Vagina (tissue), 2 donors: ENCODE results near the gene PDGFC. TPM values are rescaled to one million over a fixed set of nuclear protein-coding genes. Genes with fewer than 3 reads are reported as not detected.

Source experiments
- DNase-seq, 2 donors: peaks; one replicate each; pipeline ENCODE4 v3.0.0-alpha.2; 2017; ENCODE audit errors: extremely low spot score in 2 of 2
- H3K27ac ChIP-seq: fragments of 200-600 bp; sonication (generic); one replicate; pipeline ENCODE4 v1.5.1; 2019
- H3K27me3 ChIP-seq: fragments of 200-600 bp; sonication (generic); one replicate; pipeline ENCODE4 v1.5.1; 2019
- H3K36me3 ChIP-seq, 2 donors: fragments of 200-600 bp; sonication (generic); one replicate each; pipeline ENCODE4 v1.5.1; 2017 to 2019
- H3K4me1 ChIP-seq: fragments of 200-600 bp; sonication (generic); one replicate; pipeline ENCODE4 v1.5.1; 2019
- H3K4me3 ChIP-seq, 2 donors: fragments of 200-600 bp; sonication (generic); 1 replicate in 1 of 2; 2 replicates in 1 of 2; pipeline ENCODE4 v1.5.1; 2016 to 2019
- H3K9me3 ChIP-seq: fragments of 200-600 bp; sonication (generic); one replicate; pipeline ENCODE4 v1.5.1; 2019
- POLR2A ChIP-seq, 2 donors: fragments of 450-650 bp; IDR thresholded peaks; one replicate each; pipeline ENCODE4 v1.6.1; 2017; ENCODE audit warnings: antibody characterized with exemption in 2 of 2, mild to moderate bottlenecking in 2 of 2, moderate library complexity in 2 of 2
- POLR2AphosphoS5 ChIP-seq, 2 donors: sonication (generic); formaldehyde crosslinking; IDR thresholded peaks; one replicate each; pipeline ENCODE4 v1.9.0; 2017; ENCODE audit warnings: antibody characterized with exemption in 2 of 2, mild to moderate bottlenecking in 2 of 2, low read depth in 1 of 2; ENCODE audit not compliant: insufficient read depth in 1 of 2
- intact Hi-C: fragments of 100-400 bp; cut with DNase I; formaldehyde crosslinking; loops from one replicate; pipeline ENCODE4 v1.15.1; 2023
- total RNA-seq: library from RNA; depleted of rRNA; stranded (reverse); fragments of >200 nt; gene quantifications from one replicate; pipeline ENCODE4 v1.2.3, GENCODE V29; 2016
- TF ChIP-seq, protein P1 (sequence below), 3 experiments: fragments of 450-650 bp in 2 of 3; fragments of 200-600 bp in 1 of 3; sonication (generic) in 1 of 3; IDR thresholded peaks; one replicate each; pipeline ENCODE4 v1.5.1; 2017 to 2019; ENCODE audit warnings: antibody characterized with exemption in 3 of 3, mild to moderate bottlenecking in 2 of 3, moderate library complexity in 2 of 3

The PDGFC gene
- total RNA-seq, 1 donor from 2014 or later, result 19.4 TPM

GRCh38 chr4:157013656-157014055 is 42.1 kb upstream of the PDGFC start:
- no peak for DNase-seq
- Histone ChIP-seq H3K9me3 (no peaks in the 10 kb centered on the region), H3K4me1 (no peaks in the 10 kb centered on the region), H3K27me3 (no peaks in the 10 kb centered on the region), H3K36me3 (no peaks in the 10 kb centered on the region), H3K4me3 (no peak overlapping the region), H3K27ac (no peak overlapping the region)
- intact Hi-C loops, result no loop called here
- TF ChIP-seq, protein P1, sequence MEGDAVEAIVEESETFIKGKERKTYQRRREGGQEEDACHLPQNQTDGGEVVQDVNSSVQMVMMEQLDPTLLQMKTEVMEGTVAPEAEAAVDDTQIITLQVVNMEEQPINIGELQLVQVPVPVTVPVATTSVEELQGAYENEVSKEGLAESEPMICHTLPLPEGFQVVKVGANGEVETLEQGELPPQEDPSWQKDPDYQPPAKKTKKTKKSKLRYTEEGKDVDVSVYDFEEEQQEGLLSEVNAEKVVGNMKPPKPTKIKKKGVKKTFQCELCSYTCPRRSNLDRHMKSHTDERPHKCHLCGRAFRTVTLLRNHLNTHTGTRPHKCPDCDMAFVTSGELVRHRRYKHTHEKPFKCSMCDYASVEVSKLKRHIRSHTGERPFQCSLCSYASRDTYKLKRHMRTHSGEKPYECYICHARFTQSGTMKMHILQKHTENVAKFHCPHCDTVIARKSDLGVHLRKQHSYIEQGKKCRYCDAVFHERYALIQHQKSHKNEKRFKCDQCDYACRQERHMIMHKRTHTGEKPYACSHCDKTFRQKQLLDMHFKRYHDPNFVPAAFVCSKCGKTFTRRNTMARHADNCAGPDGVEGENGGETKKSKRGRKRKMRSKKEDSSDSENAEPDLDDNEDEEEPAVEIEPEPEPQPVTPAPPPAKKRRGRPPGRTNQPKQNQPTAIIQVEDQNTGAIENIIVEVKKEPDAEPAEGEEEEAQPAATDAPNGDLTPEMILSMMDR (IDR thresholded peaks at IDR 0.05), result no peak
- TF ChIP-seq POLR2AphosphoS5 (IDR thresholded peaks at IDR 0.05; ENCODE audit: insufficient read depth in 1 of 2, low read depth in 1 of 2) (no peak), POLR2A (IDR thresholded peaks at IDR 0.05) (no peak)

DNA sequence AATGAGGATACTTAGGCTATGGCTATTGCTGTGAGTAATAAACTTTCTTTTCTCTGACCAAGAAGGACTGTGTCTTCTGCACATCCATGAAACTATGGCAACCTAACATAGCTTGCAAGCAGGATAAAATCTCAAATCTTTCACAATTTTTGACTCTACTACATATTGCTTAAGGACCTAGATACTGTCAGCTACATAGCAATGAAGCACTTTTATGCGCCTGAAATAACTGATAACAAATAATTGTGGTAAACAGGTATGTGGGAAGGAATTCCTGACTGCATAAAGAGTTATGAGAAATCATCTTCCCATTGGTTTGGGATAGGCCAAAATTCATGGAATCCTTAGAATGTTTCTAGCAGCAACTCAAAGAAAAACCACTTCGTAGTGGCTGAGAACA is 41.2 kb upstream of the PDGFC start:
- no peaks in the 10 kb centered on the region for H3K4me1 ChIP-seq
- no peaks in the 10 kb centered on the region for H3K9me3 ChIP-seq
- TF ChIP-seq POLR2A (IDR thresholded peaks at IDR 0.05) (no peak), POLR2AphosphoS5 (IDR thresholded peaks at IDR 0.05; ENCODE audit: insufficient read depth in 1 of 2, low read depth in 1 of 2) (no peak)
- TF ChIP-seq, protein P1 (IDR thresholded peaks at IDR 0.05), result no peak
- DNase-seq, result no peak
- intact Hi-C loops, result no loop called here
- H3K27ac ChIP-seq, result no peak overlapping the region
- no peaks in the 10 kb centered on the region for H3K27me3 ChIP-seq
- no peaks in the 10 kb centered on the region for H3K36me3 ChIP-seq
- H3K4me3 ChIP-seq, result no peak overlapping the region

DNA sequence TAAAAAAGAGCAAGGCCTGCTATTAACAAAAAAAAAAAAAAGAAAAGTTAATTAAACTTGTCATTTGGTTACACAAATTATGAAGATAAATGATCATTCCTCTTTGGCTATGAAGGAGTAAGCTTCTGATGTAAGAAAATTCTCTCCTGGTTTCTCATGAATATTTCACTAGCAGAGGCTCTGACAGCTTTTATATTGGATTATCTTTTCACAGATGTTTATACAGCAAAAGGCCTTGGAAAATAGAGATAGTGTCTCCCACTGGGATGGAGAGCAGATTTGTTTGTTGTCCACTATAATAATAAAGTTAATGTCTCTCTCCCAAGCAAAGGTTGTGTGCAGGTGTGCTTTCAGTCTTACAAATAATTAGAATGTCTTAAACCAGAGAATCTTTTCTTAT is 40.7 kb upstream of the PDGFC start:
- no peaks in the 10 kb centered on the region for H3K36me3 ChIP-seq
- intact Hi-C loops, result no loop called here

DNA sequence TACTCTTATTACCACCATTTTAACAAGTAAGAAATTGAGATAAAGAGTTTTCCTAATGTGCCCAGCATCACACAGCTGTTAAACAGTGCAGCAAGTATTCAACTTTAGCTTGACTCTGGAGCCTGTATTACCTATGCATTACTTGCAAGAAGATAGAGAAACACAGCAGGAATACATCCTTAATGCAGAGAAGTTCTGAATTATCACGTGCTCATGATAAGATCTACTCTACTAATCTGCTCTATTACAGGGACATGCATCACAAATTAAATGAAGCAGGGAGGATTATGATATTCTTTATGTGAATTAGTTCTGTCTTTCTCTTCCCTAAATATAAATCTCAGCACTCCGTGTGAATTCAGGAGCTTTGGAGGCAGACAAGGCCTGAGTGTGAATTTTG is 39.0 kb upstream of the PDGFC start:
- no peaks in the 10 kb centered on the region for H3K27me3 ChIP-seq
- no peaks in the 10 kb centered on the region for H3K36me3 ChIP-seq
- intact Hi-C loops, result no loop called here
- peaks cover under 1% of the 10 kb centered on the region for H3K4me1 ChIP-seq
- no peak for TF ChIP-seq POLR2AphosphoS5 (IDR thresholded peaks at IDR 0.05; ENCODE audit: insufficient read depth in 1 of 2, low read depth in 1 of 2)
- H3K9me3 ChIP-seq, result no peaks in the 10 kb centered on the region
- no peak overlapping the region for H3K4me3 ChIP-seq
- H3K27ac ChIP-seq, result no peak overlapping the region
- DNase-seq, result no peak

More for the DNA sequence above, 40.7 kb upstream of the PDGFC start:
- Histone ChIP-seq H3K4me1 (no peaks in the 10 kb centered on the region), H3K27me3 (no peaks in the 10 kb centered on the region), H3K27ac (no peak overlapping the region), H3K4me3 (no peak overlapping the region), H3K9me3 (no peaks in the 10 kb centered on the region)
- no peak for TF ChIP-seq POLR2AphosphoS5 (IDR thresholded peaks at IDR 0.05; ENCODE audit: insufficient read depth in 1 of 2, low read depth in 1 of 2)
- TF ChIP-seq, protein P1 (IDR thresholded peaks at IDR 0.05), result no peak
- no peak for TF ChIP-seq POLR2A (IDR thresholded peaks at IDR 0.05)
- no peak for DNase-seq

- H3K27me3 ChIP-seq, result no peaks in the 10 kb centered on the region
- peaks cover 23% of the 10 kb centered on the region for H3K4me1 ChIP-seq
- no peak for TF ChIP-seq POLR2AphosphoS5 (IDR thresholded peaks at IDR 0.05; ENCODE audit: insufficient read depth in 1 of 2, low read depth in 1 of 2)
- no peak for TF ChIP-seq POLR2A (IDR thresholded peaks at IDR 0.05)
- TF ChIP-seq, protein P1 (IDR thresholded peaks at IDR 0.05), result no peak
- no peaks in the 10 kb centered on the region for H3K36me3 ChIP-seq
- H3K27ac ChIP-seq, result no peak overlapping the region
- intact Hi-C loops, result no loop called here
- no peak for DNase-seq
- H3K4me3 ChIP-seq, result no peak overlapping the region
- no peaks in the 10 kb centered on the region for H3K9me3 ChIP-seq
Measured at GRCh38 chr4:157005831-157006230, 34.2 kb upstream of the PDGFC start.
